GM06990 (cell line): Measurements from ENCODE around the gene MMRN2.

Experiments used
- DNase-seq: peaks from one replicate; pipeline ENCODE4 v3.0.0-alpha.2; 2011; ENCODE audit not compliant: insufficient read length; ENCODE audit errors: extremely low read depth
- H3K27me3 ChIP-seq: replicated peaks from 2 replicates; pipeline ENCODE4 v1.6.0; 2011; ENCODE audit warnings: low read length; ENCODE audit not compliant: control insufficient read depth, insufficient read depth
- H3K36me3 ChIP-seq: 2 replicates; pipeline ENCODE4 v1.5.1; 2011; ENCODE audit warnings: low read length; ENCODE audit not compliant: control insufficient read depth, insufficient read depth
- H3K4me3 ChIP-seq: replicated peaks from 2 replicates; pipeline ENCODE4 v1.5.1; 2011; ENCODE audit warnings: low read depth, mild to moderate bottlenecking, control low read depth, low read length
- TF ChIP-seq, protein P1 (sequence below): IDR thresholded peaks from 2 replicates; pipeline ENCODE4 v1.5.1; 2011; ENCODE audit warnings: low read length, control low read depth, mild to moderate bottlenecking, inconsistent platforms; ENCODE audit not compliant: insufficient read depth, poor library complexity, severe bottlenecking

MMRN2 gene

DNA sequence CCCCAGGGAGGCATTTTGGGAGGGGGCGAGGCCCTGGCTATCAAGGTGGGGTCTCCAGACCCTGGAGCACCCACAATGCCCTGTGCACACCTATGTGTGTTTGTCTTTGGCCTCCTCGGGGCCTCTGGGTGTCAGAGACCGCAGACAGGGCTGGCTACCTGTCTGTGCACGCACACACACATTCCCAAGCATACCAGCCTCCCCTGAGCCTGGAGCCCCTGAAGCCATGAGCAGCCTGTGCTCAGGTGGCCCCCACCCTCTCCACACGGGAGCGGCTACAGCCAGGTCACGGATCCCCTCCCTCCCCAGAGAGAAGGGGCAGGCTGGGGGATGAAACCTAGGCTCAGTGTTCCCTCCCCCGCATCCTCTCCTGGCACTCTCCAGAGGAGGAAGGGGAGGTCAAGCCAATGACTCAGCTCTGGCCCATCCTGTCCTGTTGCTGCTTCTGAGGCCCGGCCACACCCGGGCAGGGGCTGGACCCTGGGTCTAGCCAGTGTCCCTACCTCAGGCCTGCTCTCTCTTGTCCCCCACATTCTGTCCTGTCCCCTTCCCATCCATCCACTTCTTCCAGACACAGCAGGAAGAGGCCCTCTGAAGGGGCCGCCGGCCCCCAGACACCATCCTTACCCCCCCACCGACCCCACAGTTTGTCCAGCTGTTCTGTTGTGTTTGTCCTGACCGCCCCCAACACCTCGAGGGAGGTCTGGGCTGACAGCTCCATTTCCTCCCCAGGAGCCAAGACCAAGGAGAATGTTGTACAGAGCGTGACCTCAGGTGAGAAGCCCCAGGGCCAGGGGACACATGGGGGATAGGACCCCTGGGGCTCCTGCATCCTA is 1.7 kb upstream of the MMRN2 start:
- TF ChIP-seq, protein P1, sequence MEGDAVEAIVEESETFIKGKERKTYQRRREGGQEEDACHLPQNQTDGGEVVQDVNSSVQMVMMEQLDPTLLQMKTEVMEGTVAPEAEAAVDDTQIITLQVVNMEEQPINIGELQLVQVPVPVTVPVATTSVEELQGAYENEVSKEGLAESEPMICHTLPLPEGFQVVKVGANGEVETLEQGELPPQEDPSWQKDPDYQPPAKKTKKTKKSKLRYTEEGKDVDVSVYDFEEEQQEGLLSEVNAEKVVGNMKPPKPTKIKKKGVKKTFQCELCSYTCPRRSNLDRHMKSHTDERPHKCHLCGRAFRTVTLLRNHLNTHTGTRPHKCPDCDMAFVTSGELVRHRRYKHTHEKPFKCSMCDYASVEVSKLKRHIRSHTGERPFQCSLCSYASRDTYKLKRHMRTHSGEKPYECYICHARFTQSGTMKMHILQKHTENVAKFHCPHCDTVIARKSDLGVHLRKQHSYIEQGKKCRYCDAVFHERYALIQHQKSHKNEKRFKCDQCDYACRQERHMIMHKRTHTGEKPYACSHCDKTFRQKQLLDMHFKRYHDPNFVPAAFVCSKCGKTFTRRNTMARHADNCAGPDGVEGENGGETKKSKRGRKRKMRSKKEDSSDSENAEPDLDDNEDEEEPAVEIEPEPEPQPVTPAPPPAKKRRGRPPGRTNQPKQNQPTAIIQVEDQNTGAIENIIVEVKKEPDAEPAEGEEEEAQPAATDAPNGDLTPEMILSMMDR, result no peak
- H3K4me3 ChIP-seq, result no peak overlapping the region
- H3K36me3 ChIP-seq, result no peaks in the 10 kb centered on the region
- DNase-seq, result no peak
- no peaks in the 10 kb centered on the region; the same call in 1 of the 2 replicates for H3K27me3 ChIP-seq

DNA sequence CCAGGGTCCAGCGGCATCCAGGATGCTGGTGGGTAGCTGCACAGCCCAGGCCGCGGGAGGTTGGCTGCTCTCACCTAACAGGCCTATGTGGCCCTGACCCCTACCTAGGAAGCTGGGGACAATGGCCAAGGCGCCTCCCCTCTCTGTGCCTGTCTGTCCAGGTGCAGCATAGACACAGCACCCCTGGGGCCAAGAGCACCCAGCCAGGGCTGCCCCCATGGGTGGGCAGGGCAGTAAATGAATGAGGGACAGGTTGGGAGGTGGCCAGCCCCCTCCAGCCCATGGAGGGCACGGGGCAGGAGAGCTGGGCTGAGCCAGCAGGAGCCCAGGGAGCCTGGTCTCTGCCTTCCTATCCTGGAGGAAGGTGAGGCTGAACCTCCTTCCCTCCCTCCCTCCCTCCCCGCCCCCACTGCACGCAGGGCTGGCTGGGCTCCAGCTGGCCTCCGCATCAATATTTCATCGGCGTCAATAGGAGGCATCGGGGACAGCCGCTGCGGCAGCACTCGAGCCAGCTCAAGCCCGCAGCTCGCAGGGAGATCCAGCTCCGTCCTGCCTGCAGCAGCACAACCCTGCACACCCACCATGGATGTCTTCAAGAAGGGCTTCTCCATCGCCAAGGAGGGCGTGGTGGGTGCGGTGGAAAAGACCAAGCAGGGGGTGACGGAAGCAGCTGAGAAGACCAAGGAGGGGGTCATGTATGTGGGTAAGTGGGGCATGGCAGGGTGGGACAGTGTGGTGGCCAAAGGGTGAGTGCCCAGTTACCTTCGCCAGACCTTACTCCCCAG is 893 bp upstream of the MMRN2 start, which contains the start of gene SNCG:
Gene SNCG (plus strand): TSS at position 484 of the 785 bp plus-strand sequence. CDS start 99 bp downstream, at position 583.
- TF ChIP-seq, protein P1, result no peak
- DNase-seq, result no peak
- Histone ChIP-seq H3K4me3 (no peak within 1 kb of the TSS), H3K27me3 (no peaks in the 10 kb centered on the region; the same call in 1 of the 2 replicates), H3K36me3 (no peaks in the 10 kb centered on the region)

DNA sequence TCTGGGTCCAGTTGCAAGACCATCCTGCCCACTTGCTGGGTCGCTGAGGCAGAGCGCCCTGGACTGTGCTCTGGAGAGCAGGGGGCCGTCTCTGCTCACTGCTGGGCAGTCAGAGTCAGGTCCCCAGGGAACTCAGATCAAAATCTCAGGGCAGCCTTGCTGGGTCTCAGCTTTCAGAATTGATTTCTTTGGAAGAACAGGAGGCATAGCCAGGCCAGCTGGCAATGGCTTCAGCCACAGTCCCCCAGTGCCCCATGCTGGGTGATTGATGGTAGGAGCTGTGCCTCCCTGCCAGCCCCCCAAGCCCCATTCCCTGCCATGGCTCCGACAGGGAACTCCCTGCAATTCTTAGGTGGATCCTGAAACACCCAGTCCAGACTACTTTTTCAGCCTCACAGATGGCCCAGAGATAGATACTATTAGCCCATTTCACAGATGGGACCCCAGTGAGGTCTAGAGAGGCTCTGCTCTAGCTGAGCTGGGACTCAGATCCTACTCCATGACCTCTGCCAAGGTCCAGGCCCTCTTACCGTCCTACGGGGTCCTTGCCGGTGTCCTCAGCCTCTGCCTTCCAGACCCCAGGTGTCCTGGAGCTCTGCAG is 467 bp downstream of the MMRN2 start:
- H3K27me3 ChIP-seq, result no peaks in the 10 kb centered on the region; the same call in 1 of the 2 replicates
- TF ChIP-seq, protein P1, result no peak
- no peak overlapping the region for H3K4me3 ChIP-seq
- no peak for DNase-seq
- H3K36me3 ChIP-seq, result no peaks in the 10 kb centered on the region

DNA sequence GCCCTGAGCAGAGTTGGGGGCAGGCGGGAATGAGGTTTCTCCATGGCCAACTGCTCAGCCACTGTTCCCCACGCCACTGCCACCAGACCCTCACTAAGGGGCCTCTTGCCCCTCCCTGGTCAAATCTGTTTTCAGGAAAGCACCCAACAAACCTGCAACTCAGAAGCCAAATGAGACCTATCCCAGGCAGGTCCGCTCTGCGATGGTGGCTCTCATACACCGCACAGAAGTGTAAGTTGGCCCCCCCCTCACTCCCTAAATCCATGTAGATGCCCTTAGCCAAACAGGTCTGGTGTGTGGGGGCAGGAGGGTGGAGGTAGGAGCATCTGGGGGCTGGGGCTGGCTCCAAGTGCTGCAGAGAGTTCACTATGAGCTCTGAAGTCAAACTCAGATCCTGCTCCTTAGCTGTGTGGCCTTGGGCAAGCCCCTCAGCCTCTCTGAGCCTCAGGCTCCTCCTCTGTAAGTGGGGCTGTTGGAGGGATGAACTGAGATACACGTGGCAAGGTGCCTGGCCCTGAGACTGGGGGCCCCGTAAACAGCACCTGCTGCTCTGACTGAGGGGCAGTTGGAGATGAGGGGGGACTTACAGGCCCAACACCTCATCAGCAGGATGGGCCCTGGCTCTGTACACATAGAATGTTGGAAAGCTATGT is 1.1 kb downstream of the MMRN2 start:
- H3K27me3 ChIP-seq, result no peaks in the 10 kb centered on the region; the same call in 1 of the 2 replicates
- no peaks in the 10 kb centered on the region for H3K36me3 ChIP-seq
- no peak overlapping the region for H3K4me3 ChIP-seq
- TF ChIP-seq, protein P1, result no peak
- no peak for DNase-seq

DNA sequence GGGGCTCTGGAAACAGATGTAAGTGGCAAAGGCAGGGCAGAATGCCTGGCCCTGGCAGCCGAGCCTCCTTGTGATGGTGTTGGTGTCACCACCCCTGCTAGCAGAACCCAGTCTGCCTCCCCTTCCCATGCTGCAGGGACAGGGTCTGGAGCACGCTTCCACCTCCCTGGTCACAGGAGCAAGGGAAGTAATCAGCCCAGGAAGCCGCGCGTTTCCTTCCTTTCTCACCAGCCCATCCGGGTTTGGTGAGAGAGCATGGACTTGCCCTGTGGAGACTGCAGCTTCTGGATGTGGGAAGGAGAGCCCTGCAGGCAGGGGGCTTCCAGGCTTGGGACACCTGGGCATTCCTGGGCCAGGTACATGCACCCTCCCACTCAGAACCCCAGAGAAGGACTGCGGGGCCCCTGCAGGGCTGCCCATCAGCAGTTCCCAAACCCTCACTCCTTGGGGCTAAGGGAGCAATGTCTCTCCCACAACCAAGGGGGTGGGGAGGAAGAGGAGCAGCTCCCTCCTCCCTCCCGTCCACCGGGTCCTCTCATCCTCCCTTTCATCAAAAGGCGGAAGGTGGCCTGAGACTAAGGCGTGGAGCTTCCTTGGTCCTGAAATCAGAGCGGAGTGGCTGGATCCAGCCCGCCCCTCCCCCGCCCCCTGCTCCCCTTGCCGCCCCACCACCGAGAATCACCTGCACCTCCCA is 1.8 kb downstream of the MMRN2 start:
- no peak overlapping the region for H3K4me3 ChIP-seq
- H3K36me3 ChIP-seq, result no peaks in the 10 kb centered on the region
- H3K27me3 ChIP-seq, result no peaks in the 10 kb centered on the region; the same call in 1 of the 2 replicates
- TF ChIP-seq, protein P1, result no peak
- DNase-seq, result no peak
